Retinal pigment epithelial cell (primary cell): ENCODE data around the gene ANKRA2.

Source experiments
- DNase-seq: peaks from one replicate; pipeline ENCODE4 v3.0.0-alpha.2; 2010; ENCODE audit warnings: low read depth
- H3K4me3 ChIP-seq: 2 replicates; pipeline ENCODE4 v1.5.1; 2011; ENCODE audit warnings: mild to moderate bottlenecking, low read length, control low read depth, moderate library complexity
- TF ChIP-seq, protein P1 (sequence below): conservative IDR thresholded peaks from 2 replicates; pipeline ENCODE4 v1.5.1; 2011; ENCODE audit warnings: low read depth, low read length, control low read depth, inconsistent platforms

The ANKRA2 gene

DNA sequence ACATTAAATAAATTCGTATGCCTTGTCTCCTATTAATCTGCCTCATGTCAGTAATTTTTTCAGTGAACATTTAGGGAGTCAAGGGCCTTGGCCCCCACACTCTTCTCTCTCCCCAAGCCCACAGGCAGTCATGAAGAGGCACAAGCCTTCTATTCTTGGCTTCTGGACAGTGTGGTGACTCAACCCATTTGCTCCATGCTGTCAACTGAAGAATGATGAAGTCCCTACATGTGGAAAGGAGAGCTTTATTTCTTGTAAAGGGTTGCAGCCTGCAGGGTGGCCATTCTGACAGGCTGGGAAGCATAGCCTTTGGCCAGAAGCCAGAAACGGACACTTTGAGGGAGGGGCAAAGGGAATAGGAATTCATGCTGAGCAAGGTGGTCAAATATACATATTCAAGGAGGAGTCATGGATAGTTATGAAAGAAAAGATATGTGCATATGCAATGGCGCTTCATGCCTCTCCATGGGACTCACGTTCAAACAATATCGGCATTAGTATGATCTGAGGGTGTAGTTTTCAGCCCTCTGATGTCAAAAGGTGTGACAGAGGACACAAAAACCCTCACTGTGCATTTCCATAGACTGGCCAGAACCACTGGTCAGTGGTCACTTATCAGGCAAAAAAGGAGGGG is 31.3 kb downstream of the ANKRA2 start:
- TF ChIP-seq, protein P1, sequence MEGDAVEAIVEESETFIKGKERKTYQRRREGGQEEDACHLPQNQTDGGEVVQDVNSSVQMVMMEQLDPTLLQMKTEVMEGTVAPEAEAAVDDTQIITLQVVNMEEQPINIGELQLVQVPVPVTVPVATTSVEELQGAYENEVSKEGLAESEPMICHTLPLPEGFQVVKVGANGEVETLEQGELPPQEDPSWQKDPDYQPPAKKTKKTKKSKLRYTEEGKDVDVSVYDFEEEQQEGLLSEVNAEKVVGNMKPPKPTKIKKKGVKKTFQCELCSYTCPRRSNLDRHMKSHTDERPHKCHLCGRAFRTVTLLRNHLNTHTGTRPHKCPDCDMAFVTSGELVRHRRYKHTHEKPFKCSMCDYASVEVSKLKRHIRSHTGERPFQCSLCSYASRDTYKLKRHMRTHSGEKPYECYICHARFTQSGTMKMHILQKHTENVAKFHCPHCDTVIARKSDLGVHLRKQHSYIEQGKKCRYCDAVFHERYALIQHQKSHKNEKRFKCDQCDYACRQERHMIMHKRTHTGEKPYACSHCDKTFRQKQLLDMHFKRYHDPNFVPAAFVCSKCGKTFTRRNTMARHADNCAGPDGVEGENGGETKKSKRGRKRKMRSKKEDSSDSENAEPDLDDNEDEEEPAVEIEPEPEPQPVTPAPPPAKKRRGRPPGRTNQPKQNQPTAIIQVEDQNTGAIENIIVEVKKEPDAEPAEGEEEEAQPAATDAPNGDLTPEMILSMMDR: no peak
- no peak overlapping the region for H3K4me3 ChIP-seq
- no peak for DNase-seq

DNA sequence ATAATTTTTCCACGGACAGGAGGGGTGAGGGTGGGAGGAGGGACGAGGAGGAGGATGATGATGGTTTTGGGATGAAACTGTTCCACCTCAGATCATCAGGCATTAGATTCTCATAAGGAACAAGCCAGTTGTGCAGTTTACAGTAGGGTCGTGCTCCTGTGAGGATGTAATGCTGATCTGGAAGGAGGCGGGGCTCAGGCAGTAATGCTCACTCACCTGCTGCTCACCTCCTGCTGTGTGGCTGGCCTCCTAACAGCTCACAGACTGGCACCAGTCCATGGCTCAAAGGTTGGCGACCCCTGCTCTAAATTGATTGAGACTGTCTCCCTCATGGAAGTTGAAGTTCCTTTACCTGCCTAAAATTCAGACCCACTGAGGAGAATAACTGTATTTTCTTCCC is 33.2 kb downstream of the ANKRA2 start:
- TF ChIP-seq, protein P1: no peak
- DNase-seq: no peak
- no peak overlapping the region for H3K4me3 ChIP-seq

DNA sequence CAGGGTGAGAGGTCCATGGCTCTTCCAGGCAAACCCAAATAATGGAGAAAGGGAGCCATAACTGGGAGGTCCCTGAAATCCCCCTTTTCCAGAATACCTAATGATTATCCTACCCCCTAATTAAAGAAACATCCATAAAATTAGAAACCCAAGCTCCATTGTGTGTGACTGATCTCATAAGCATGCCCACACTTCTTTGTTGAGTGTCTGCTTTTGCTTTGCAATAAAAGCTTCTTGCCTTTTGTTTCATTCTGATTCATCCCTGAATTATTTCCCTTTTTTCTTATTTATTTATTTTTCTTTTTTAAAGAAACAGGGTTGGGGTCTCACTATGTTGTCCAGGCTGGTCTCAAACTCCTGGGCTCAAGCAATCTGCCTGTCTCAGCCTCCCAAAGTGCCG is 34.1 kb downstream of the ANKRA2 start:
- H3K4me3 ChIP-seq: no peak overlapping the region
- TF ChIP-seq, protein P1: no peak
- no peak for DNase-seq

DNA sequence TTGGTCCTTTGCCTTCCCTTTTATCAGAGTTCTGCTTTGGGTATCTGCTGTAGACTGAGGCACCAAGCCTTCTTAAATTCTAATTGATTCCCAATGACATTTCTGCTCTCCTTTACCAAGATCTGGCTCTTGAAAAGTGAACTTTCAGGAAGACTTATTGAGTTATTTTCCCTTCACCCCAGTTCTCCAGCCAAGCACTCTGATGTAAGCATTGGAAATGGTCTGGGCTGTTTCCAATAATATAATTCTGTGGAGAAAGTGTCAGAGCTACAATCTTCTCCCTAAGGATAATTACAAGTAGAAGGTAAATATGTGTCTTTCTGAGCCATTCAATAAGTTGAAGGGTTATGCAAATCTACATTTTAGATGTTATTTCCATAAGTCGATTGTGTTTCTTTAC is 36.4 kb downstream of the ANKRA2 start:
- TF ChIP-seq, protein P1: no peak
- DNase-seq: no peak
- no peak overlapping the region for H3K4me3 ChIP-seq

DNA sequence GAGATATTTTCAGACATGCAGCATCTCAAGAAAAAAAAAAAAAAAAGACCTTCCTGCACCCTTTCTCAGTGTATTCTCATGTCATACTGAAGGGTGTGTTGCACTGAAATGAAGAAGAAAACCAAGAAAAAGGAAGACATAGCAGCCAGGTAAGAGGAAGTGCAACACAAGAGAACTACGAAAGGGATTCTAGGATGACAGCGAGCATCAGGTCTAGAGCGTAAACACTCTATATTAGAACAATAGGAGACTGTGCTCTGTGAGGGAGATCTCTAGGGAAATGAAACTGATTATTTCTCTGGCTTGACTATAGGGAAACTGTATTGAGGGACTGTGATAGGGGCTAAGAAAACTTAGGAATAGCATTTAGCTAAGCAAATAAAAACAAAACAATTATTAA is 37.2 kb downstream of the ANKRA2 start:
- TF ChIP-seq, protein P1: no peak
- H3K4me3 ChIP-seq: no peak overlapping the region
- no peak for DNase-seq

DNA sequence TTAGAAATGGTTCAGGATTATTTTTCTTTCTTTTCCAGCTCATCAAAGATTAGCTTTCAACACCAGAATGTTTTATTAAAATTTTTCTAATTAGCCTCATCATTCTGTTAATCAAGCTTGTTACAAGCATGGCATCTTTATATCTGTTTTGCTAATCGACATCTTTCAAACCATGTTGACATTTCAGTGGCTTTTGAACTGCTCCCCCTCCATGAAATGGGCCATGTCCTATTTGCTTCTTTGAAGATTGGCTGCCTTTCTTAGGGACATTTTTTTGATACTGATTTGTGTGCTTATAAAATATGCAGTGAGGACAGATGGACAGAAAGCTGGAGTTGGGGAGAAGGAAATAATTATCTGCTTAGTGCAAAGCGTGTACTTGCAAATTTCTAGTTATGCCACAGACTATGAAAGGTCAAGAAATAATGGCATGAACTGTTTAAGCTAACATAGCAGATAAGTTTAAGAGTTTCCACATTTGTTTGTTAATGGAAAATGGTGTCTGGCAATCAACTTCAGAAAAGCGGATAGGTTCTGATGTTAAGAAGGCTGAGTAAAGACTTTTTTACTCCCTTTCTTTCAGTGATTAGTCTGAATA is 39.7 kb downstream of the ANKRA2 start:
- H3K4me3 ChIP-seq: no peak overlapping the region
- no peak for DNase-seq
- TF ChIP-seq, protein P1: no peak

DNA sequence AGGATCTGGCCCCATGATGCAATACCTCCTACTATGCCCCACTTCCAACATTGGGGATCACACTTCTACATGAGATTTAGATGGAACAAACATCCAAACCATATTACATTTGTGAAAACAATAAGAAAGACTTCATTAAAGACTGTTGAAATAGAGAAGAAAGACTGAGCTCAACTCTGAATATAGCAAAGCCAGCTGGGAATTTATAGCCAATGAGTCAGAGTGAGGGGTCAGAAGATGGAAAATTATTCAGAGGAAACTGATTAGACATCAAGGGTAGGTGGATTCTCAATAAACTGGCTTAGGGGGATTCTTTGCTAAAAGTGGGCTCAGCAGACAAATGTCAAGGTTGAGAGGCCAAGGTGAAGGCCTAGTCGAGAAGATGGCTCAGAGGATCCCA is 41.6 kb downstream of the ANKRA2 start:
- TF ChIP-seq, protein P1: no peak

More for the DNA sequence above, 41.6 kb downstream of the ANKRA2 start:
- no peak overlapping the region for H3K4me3 ChIP-seq
- DNase-seq: no peak
